Measurements from ENCODE around the gene HIBCH.

- TF ChIP-seq POLR2A (IDR thresholded peaks at IDR 0.05; ENCODE audit: low read depth, low read length): no peak
- no peak for TF ChIP-seq CTCF (IDR thresholded peaks at IDR 0.05; ENCODE audit: extremely low read depth in 1 of 2, insufficient read depth in 1 of 2, low read depth in 1 of 2, low read length in 2 of 2)
- TF ChIP-seq EZH2 (IDR thresholded peaks at IDR 0.05; ENCODE audit: borderline replicate concordance, low read depth, low read length, severe bottlenecking): no peak
- TF ChIP-seq JUN (IDR thresholded peaks at IDR 0.05; ENCODE audit: borderline replicate concordance, insufficient read depth, insufficient read length, low read depth): no peak
Observed at GRCh38 chr2:190235551-190236075, 84.0 kb downstream of the HIBCH start.
